Activated CD8-positive, alpha-beta T cell treated with anti-CD3 and anti-CD28 coated beads, Interleukin-2, amount 10 ng/mL, durations not matched to agents 7 days and 5 days (primary cell): ENCODE measurements around the gene TTC34. TPM values are rescaled to one million over a fixed set of nuclear protein-coding genes. Genes with fewer than 3 reads are reported as not detected.
"Not testable (repeated sequence)": the region's sequence is repeated elsewhere in the genome, so short reads cannot be mapped to it uniquely, and the experiment has no call there.

Experiments
- ATAC-seq: fragments of 150-1000 bp; cut with Tn5 transposase; one replicate; pipeline ENCODE4 v1.10.0; 2021; ENCODE audit warnings: moderate library complexity
- CTCF ChIA-PET: fragments of 350-600 bp; sonication (Branson Sonifier 250); formaldehyde crosslinking; loops from one replicate; lab custom pipeline; 2021; ENCODE audit warnings: antibody characterized with exemption; lab: Charles Lee
- POLR2A ChIA-PET: fragments of 350-600 bp; sonication (Branson Sonifier 250); formaldehyde crosslinking; loops from one replicate; lab custom pipeline; 2021; ENCODE audit warnings: antibody characterized with exemption; lab: Charles Lee
- DNase-seq: peaks from one replicate; pipeline ENCODE4 v3.0.0-alpha.2; 2020
- H3K27ac Mint-ChIP-seq: one replicate; pipeline ENCODE4 v1.8.0; 2021; ENCODE audit warnings: mild to moderate bottlenecking, mixed read lengths
- H3K27me3 Mint-ChIP-seq: one replicate; pipeline ENCODE4 v1.8.0; 2021; ENCODE audit warnings: low read depth, mixed read lengths
- H3K36me3 Mint-ChIP-seq: one replicate; pipeline ENCODE4 v1.8.0; 2021; ENCODE audit warnings: low read depth, mixed read lengths
- H3K4me1 Mint-ChIP-seq: one replicate; pipeline ENCODE4 v1.8.0; 2021; ENCODE audit warnings: low read depth, mixed read lengths
- H3K4me3 Mint-ChIP-seq: one replicate; pipeline ENCODE4 v1.8.0; 2021; ENCODE audit warnings: mild to moderate bottlenecking, mixed read lengths
- H3K9me3 Mint-ChIP-seq: one replicate; pipeline ENCODE4 v1.8.0; 2022; ENCODE audit warnings: mixed read lengths; ENCODE audit not compliant: insufficient read depth
- total RNA-seq, 2 experiments: library from RNA; stranded (reverse); gene quantifications; one replicate each; pipeline ENCODE4 v1.2.3, GENCODE V29; 2021

Gene TTC34
- total RNA-seq, 2 experiments from 2014 or later, result 0.82 to 0.86 TPM

DNA sequence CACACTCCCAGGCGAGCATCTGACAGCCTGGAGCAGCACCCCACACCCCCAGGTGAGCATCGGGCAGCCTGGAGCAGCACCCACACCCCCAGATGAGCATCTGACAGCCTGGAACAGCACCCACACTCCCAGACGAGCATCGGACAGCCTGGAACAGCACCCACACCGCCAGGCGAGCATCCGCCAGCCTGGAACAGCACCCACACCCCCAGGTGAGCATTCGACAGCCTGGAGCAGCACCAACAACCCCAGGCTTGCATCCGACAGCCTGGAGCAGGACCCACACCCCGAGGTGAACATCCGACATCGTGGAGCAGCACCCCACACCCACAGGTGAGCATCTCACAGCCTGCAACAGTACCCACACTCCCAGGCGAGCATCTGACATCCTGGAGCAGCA lies 42.1 kb downstream of the TTC34 start:
- H3K27ac Mint-ChIP-seq, H3K4me1 Mint-ChIP-seq, H3K9me3 Mint-ChIP-seq, H3K36me3 Mint-ChIP-seq, H3K4me3 Mint-ChIP-seq, CTCF ChIA-PET, POLR2A ChIA-PET, H3K27me3 Mint-ChIP-seq, ATAC-seq, DNase-seq: not testable (repeated sequence)

DNA sequence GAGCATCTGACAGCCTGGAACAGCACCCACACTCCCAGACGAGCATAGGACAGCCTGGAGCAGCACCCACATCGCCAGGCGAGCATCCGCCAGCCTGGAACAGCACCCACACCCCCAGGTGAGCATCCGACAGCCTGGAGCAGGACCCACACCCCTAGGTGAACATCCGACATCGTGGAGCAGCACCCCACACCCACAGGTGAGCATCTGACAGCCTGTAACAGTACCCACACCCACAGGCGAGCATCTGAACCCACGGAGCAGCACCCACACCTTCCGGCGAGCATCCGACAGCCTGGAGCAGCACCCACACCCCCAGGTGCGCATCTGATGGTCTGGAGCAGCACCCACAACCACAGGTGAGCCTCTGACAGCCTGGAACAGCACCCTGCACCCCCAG lies 44.0 kb downstream of the TTC34 start:
- ATAC-seq, DNase-seq, POLR2A ChIA-PET, H3K9me3 Mint-ChIP-seq, H3K27me3 Mint-ChIP-seq, CTCF ChIA-PET, H3K4me3 Mint-ChIP-seq, H3K4me1 Mint-ChIP-seq, H3K36me3 Mint-ChIP-seq, H3K27ac Mint-ChIP-seq: not testable (repeated sequence)

DNA sequence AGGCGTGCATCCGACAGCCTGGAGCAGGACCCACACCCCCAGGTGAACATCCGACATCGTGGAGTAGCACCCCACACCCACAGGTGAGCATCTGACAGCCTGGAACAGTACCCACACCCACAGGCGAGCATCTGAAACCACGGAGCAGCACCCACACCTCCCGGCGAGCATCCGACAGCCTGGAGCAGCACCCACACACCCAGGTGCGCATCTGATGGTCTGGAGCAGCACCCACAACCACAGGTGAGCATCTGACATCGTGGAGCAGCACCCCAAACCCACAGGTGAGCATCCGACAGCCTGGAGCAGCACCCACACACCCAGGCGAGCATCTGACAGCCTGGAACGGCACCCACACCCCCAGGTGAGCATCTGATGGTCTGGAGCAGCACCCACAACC lies 46.1 kb downstream of the TTC34 start:
- H3K4me1 Mint-ChIP-seq, ATAC-seq, H3K9me3 Mint-ChIP-seq, POLR2A ChIA-PET, H3K27me3 Mint-ChIP-seq, H3K36me3 Mint-ChIP-seq, CTCF ChIA-PET, H3K27ac Mint-ChIP-seq, H3K4me3 Mint-ChIP-seq, DNase-seq: not testable (repeated sequence)

DNA sequence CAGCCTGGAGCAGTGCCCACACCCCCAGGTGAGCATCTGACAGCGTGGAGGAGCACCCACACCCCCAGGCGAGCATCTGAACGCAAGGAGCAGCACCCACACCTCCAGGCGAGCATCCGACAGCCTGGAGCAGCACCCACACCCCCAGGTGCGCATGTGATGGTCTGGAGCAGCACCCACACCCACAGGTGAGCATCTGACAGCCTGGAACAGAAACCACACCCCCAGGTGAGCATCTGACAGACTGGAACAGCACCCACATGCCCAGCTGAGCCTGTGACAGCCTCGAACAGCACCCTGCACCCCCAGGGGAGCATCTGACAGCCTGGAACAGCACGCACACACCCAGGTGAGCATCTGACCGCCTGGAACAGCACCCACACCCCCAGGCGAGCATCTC lies 46.9 kb downstream of the TTC34 start:
- ATAC-seq, H3K4me3 Mint-ChIP-seq, POLR2A ChIA-PET, H3K27ac Mint-ChIP-seq, CTCF ChIA-PET, H3K27me3 Mint-ChIP-seq, H3K4me1 Mint-ChIP-seq, H3K36me3 Mint-ChIP-seq, H3K9me3 Mint-ChIP-seq, DNase-seq: not testable (repeated sequence)

DNA sequence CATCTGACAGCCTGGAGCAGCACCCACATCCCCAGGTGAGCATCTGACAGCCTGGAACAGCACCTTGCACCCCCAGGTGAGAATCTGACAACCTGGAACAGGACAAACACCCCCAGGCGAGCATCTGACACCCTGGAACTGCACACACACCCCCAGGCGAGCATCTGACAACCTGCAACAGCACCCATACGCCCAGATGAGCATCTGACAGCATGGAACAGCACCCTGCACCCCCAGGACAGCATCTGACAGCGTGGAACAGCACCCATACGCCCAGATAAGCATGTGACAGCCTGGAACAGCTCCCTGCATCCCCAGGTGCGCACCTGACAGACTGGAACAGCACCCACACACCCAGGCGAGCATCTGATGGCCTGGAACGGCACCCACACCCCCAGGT lies 49.0 kb downstream of the TTC34 start:
- H3K4me1 Mint-ChIP-seq, CTCF ChIA-PET, H3K27me3 Mint-ChIP-seq, H3K9me3 Mint-ChIP-seq, POLR2A ChIA-PET, H3K36me3 Mint-ChIP-seq, H3K4me3 Mint-ChIP-seq, ATAC-seq, H3K27ac Mint-ChIP-seq, DNase-seq: not testable (repeated sequence)

DNA sequence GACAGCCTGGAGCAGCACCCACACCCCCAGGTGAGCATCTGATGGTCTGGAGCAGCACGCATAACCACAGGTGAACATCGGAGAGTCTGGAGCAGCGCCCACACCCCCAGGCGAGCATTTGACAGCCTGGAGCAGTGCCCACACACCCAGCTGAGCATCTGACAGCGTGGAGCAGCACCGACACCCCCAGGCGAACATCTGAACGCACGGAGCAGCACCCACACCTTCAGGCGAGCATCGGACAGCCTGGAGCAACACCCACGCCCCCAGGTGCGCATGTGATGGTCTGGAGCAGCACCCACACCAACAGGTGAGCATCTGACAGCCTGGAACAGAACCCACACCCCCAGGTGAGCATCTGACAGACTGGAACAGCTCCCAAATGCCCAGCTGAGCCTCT lies 49.6 kb downstream of the TTC34 start:
- H3K27ac Mint-ChIP-seq, H3K27me3 Mint-ChIP-seq, H3K36me3 Mint-ChIP-seq, H3K4me3 Mint-ChIP-seq, CTCF ChIA-PET, POLR2A ChIA-PET, DNase-seq, H3K4me1 Mint-ChIP-seq, ATAC-seq, H3K9me3 Mint-ChIP-seq: not testable (repeated sequence)

DNA sequence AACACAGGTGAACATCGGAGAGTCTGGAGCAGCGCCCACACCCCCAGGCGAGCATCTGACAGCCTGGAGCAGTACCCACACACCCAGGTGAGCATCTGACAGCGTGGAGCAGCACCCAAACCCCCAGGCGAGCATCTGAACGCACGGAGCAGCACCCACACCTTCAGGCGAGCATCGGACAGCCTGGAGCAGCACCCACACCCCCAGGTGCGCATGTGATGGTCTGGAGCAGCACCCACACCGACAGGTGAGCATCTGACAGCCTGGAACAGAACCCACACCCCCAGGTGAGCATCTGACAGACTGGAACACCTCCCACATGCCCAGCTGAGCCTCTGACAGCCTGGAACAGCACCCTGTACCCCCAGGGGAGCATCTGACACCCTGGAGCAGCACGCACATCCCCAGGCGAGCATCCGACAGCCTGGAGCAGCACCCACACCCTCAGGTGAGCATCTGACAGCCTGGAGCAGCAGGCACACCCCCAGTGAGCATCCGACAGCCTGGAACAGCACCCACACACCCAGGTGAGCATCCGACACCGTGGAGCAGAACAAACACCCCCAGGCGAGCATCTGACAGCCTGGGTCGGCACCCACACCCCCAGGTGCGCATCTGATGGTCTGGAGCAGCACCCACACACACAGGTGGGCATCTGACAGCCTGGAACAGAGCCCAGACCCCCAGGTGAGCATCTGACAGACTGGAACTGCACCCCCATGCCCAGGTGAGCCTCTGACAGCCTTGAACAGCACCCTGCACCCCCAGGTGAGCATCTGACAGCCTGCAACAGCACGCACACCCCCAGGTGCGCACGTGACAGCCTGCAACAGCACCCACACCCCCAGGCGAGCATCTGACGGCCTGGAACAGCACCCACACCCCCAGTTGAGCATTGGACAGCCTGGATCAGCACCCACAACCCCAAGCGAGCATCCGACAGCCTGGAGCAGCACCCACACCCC lies 50.4 kb downstream of the TTC34 start:
- H3K27me3 Mint-ChIP-seq, H3K36me3 Mint-ChIP-seq, ATAC-seq, CTCF ChIA-PET, H3K4me3 Mint-ChIP-seq, H3K27ac Mint-ChIP-seq, H3K9me3 Mint-ChIP-seq, H3K4me1 Mint-ChIP-seq, DNase-seq, POLR2A ChIA-PET: not testable (repeated sequence)

DNA sequence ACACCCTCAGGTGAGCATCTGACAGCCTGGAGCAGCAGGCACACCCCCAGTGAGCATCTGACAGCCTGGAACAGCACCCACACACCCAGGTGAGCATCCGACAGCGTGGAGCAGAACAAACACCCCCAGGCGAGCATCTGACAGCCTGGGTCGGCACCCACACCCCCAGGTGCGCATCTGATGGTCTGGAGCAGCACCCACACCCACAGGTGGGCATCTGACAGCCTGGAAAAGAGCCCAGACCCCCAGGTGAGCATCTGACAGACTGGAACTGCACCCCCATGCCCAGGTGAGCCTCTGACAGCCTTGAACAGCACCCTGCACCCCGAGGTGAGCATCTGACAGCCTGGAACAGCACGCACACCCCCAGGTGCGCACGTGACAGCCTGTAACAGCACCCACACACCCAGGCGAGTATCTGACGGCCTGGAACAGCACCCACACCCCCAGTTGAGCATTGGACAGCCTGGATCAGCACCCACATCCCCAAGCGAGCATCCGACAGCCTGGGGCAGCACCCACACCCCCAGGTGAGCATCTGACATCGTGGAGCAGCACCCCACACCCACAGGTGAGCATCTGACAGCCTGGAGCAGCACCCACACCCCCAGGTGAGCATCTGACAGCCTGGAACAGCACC lies 51.3 kb downstream of the TTC34 start:
- H3K36me3 Mint-ChIP-seq, H3K4me3 Mint-ChIP-seq, CTCF ChIA-PET, ATAC-seq, H3K27ac Mint-ChIP-seq, H3K4me1 Mint-ChIP-seq, H3K9me3 Mint-ChIP-seq, H3K27me3 Mint-ChIP-seq, POLR2A ChIA-PET, DNase-seq: not testable (repeated sequence)

DNA sequence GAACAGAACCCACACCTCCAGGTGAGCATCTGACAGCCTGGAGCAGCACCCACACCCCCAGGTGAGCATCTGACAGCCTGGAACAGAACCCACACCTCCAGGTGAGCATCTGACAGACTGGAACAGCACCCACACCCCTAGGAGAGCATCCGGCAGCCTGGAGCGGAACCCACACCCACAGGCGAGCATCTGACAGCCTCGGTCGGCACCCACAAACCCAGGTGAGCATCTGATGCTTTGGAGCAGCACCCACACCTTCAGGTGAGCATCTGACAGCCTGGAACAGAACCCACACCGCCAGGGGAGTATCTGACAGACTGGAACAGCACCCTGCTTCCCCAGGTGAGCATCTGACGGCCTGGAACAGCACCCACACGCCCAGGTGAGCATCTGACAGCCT lies 52.9 kb downstream of the TTC34 start:
- DNase-seq, H3K4me3 Mint-ChIP-seq, H3K27ac Mint-ChIP-seq, H3K27me3 Mint-ChIP-seq, ATAC-seq, H3K9me3 Mint-ChIP-seq, H3K36me3 Mint-ChIP-seq, H3K4me1 Mint-ChIP-seq, CTCF ChIA-PET, POLR2A ChIA-PET: not testable (repeated sequence)

DNA sequence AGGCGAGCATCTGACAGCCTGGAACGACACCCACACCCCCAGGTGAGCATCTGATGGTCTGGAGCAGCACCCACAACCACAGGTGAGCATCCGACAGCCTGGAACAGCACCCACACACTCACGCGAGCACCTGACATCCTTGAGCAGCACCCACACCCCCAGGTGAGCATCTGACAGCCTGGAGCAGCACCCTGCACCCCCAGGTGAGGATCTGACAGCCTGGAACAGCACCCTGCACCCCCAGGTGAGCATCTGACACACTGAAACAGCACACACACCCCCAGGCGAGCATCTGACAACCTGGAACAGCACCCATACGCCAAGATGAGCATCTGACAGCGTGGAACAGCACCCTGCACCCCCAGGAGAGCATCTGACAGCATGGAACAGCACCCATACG lies 106.7 kb downstream of the TTC34 start:
- H3K27ac Mint-ChIP-seq, ATAC-seq, H3K9me3 Mint-ChIP-seq, H3K4me3 Mint-ChIP-seq, CTCF ChIA-PET, H3K4me1 Mint-ChIP-seq, H3K27me3 Mint-ChIP-seq, DNase-seq, H3K36me3 Mint-ChIP-seq, POLR2A ChIA-PET: not testable (repeated sequence)

DNA sequence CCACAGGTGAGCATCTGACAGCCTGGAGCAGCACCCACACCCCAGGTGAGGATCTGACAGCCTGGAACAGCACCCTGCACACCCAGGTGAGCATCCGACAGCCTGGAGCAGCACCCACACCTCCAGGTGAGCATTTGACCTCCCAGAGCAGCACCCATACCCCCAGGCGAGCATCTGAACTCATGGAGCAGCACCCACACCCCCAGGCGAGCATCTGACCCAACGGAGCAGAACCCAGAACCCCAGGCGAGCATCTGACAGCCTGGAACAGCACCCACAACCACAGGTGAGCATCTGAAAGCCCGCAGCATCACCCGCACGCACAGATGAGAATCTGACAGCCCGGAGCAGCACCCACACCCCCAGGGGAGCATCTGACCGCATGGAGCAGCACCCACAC lies 111.3 kb downstream of the TTC34 start:
- H3K27me3 Mint-ChIP-seq, DNase-seq, H3K36me3 Mint-ChIP-seq, CTCF ChIA-PET, H3K4me1 Mint-ChIP-seq, H3K9me3 Mint-ChIP-seq, POLR2A ChIA-PET, H3K27ac Mint-ChIP-seq, H3K4me3 Mint-ChIP-seq, ATAC-seq: not testable (repeated sequence)

DNA sequence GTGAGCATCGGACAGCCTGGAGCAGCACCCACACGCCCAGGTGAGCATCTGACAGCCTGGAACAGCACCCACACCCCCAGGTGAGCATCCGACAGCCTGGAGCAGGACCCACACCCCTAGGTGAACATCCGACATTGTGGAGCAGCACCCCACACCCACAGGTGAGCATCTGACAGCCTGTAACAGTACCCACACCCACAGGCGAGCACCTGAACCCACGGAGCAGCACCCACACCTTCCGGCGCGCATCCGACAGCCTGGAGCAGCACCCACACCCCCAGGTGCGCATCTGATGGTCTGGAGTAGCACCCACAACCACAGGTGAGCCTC lies 113.2 kb downstream of the TTC34 start:
- POLR2A ChIA-PET, ATAC-seq, H3K27me3 Mint-ChIP-seq: not testable (repeated sequence)

More for the DNA sequence above, 113.2 kb downstream of the TTC34 start:
- DNase-seq, H3K36me3 Mint-ChIP-seq, H3K9me3 Mint-ChIP-seq, H3K4me3 Mint-ChIP-seq, H3K27ac Mint-ChIP-seq, CTCF ChIA-PET, H3K4me1 Mint-ChIP-seq: not testable (repeated sequence)
